ENCODE data around the gene NSG1. TPM values are rescaled to one million over a fixed set of nuclear protein-coding genes. Genes with fewer than 3 reads are reported as not detected.
"Not testable (repeated sequence)": the region's sequence is repeated elsewhere in the genome, so short reads cannot be mapped to it uniquely, and the experiment has no call there.

NSG1 gene, protein sequence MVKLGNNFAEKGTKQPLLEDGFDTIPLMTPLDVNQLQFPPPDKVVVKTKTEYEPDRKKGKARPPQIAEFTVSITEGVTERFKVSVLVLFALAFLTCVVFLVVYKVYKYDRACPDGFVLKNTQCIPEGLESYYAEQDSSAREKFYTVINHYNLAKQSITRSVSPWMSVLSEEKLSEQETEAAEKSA
- total RNA-seq = 10 to 100 TPM; 66.3 to 68.0 TPM
- 10 to 100 TPM; 28.1 to 66.1 (median 30.1) TPM for polyA plus RNA-seq
- 3.2 to 44.9 (median 23.1) reads per million in 6 experiments for total RNA-seq

DNA sequence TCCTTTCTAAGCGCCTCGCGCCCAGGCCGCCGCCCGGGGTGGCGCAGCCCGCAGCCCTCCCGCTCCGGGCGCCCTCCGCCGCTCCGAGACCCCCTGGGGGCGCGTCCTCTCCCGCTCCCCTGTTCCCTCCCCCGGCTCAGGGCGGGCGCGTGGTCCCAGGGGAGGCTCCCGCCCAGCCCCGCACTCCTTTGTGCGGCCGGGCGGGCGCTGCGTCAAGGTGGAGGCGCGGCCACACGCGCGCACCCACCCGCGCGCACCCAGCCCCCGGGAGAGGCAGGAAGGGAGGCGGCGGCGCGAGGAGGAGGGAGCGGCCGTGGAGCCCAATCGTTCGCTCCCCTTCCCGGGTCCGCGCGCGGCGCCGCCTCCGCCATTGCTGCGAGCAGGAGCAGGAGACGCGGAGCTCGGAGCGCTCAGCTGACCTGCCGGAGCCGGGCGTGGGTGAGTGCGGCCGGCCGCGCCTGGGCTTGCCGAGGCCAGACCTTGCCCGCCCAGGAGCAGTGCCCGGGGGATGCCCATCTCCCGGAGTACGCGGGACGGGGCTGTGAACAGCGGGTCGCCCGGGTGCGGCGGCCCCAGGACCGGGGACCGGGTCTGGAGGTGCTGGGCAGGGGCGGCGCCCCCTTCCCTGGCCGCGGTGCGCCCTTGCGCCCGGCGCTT, at the start of gene NSG1:
Gene NSG1 (plus strand): TSS at position 367 of the 657 bp plus-strand sequence. CDS start 528 bp downstream, outside the sequence.
- peaks cover 13 to 35% (median 20%) of the 10 kb centered on the region in 4 donors for H3K4me1 Mint-ChIP-seq
- peaks cover 0 to 33% (median 0%) of the 10 kb centered on the region in 5 donors for H3K27me3 Mint-ChIP-seq
- peak; percentile 62 to 70 for ATAC-seq
- H3K4me3 Mint-ChIP-seq = peak within 1 kb of the TSS; percentile 87 to 97 (median 92)
- H3K27ac Mint-ChIP-seq = peak within 1 kb of the TSS; percentile 52 to 92 (median 82)
- H3K9me3 Mint-ChIP-seq = peaks cover 0 to 2% (median 0%) of the 10 kb centered on the region in 9 donors
- POLR2A ChIA-PET = interaction anchor here (0.6 to 3.1 kb wide), 17 partner anchors 10 to 158 kb away, joined by 3 to 31 read pairs (median 3); partner anchors contain the start of genes STX18 and TMEM128
- peaks cover 0 to 10% (median 0%) of the 10 kb centered on the region in 3 donors for H3K36me3 Mint-ChIP-seq
- DNase-seq = peak; percentile 8 to 74 (median 55)

DNA sequence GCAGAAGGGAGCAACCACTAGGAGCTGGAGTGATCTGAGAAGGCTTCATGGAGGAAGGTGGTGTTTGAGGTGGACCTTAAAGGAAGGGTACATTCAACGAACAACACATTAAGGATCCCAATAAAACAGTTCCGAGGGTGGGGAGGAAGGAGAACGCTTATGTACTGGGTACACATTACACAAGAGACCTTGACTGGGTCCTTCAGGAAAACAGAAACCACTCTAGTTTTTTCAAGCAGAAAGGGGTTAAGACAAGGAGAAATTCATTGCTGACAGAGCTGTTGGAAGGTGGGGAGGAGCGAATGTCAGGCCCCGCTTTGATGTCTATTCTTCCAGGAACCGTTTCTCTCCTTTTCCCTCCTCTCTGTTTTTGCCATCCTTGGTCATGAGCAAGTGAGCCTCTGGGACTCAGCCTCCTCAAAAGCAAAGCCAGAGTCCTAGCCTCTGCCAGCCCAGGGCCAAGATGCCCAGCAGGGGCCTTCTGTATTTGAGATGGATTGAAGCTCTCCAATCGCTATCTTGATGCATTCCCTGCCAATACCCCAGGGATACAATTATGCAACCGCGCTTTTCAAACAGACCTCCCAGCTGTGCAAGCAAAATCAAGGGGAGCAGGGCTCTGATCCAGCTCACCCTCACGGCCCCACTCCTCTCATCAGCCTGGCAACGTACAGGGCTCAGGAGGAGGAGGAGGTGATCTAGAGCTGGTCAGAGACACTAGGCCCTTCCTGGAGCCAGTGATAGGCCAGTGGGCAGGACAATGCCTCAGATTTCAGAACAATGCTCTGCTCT, 48.5 kb upstream of the NSG1 start:
- Mint-ChIP-seq H3K36me3 (no peaks in the 10 kb centered on the region), H3K4me3 (no peak overlapping the region), H3K27ac (peak overlapping the region in 5 of 10 donors; percentile 14 to 73 (median 56)), H3K27me3 (peaks cover 0 to 1% (median 0%) of the 10 kb centered on the region in 5 donors), H3K9me3 (no peaks in the 10 kb centered on the region), H3K4me1 (peaks cover 0 to 35% (median 16%) of the 10 kb centered on the region in 4 donors)
- POLR2A ChIA-PET = interaction anchor here (0.6 to 4.5 kb wide), 2 partner anchors 9 to 806 kb away, joined by 3 to 36 read pairs; partner anchors contain the start of gene LRPAP1
- no peak for DNase-seq
- ATAC-seq = no peak

DNA sequence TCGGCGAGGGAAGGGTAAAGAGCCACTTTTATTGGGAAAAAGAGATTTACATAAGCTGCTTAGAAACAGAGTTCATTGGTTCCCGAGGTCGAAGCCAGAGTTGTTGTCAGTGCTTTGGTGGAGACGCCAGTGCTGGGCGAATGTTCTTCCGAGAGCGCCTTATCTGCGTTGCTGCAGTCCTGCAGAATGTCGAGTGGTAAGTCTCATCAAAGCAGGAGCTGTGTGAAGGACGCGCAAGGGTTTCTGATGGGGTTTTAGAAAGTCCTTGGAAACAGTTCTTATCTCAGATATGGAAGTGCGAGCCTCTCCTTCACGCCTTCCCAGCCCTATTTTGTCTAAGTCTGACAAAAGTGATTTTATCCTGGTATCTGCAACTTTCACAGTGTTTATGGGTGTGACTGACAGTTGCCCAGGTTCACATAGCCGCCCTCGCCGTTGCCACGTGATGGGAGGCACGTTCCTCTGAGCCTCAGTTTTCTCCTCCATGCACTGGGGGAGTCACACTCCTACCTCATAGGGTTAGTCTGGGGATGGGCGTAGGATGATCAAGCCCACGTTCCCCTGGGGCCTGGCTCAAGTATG, 47.3 kb upstream of the NSG1 start:
- ATAC-seq (no peak), DNase-seq (no peak)
- peak overlapping the region in 3 of 10 donors; percentile 4 to 47 (median 14) for H3K27ac Mint-ChIP-seq
- H3K36me3 Mint-ChIP-seq = no peaks in the 10 kb centered on the region
- H3K9me3 Mint-ChIP-seq = no peaks in the 10 kb centered on the region
- peaks cover 0 to 39% (median 20%) of the 10 kb centered on the region in 4 donors for H3K4me1 Mint-ChIP-seq
- POLR2A ChIA-PET = interaction anchor here (4.5 kb wide), 1 partner anchor 8 kb away, joined by 36 read pairs; no protein-coding TSS in a partner anchor
- peaks cover 0 to 1% (median 0%) of the 10 kb centered on the region in 5 donors for H3K27me3 Mint-ChIP-seq
- H3K4me3 Mint-ChIP-seq = no peak overlapping the region

DNA sequence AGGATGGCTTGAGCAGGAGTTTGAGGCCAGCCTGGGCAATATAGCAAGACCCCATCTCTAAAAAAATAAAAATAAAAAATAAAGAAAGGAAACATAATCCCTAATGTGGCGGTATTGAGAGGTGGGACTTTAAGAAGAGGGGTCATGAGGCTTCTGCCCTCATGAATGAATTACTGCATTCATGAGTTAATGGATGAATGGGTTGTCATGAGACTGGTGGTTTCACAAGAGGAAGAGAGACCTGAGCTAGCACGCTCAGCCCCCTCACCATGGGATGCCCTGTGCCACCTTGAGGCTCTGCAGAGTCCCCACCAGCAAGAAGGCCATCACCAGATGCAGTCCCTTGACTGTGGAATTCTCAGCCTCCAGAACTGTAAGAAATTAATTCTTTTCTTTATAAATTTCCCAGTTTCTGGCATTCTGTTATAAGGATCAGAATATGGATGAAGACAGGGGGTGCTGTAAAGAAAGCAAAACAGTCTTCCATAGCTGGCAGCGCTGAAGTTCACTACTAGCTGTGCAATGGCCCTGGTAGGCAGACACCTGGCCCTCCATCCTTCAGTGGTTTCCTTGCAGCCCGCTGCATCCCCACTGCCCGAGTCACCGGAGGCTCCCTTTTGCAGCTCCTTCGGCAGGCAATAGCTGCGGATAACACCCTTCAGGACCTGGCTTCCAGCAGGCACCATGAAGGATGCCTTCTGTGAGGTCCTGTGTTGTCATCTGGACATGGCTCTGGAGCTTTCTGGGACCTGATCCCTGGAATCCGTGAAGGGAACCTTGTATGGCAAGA, 44.8 kb upstream of the NSG1 start:
- POLR2A ChIA-PET = no interaction called here
- Mint-ChIP-seq H3K9me3 (no peaks in the 10 kb centered on the region), H3K27me3 (no peaks in the 10 kb centered on the region), H3K27ac (peak overlapping the region in 6 of 10 donors; percentile 0 to 79 (median 60)), H3K4me3 (peak overlapping the region in 2 of 10 donors; percentile 2 to 8), H3K4me1 (peaks cover 8 to 44% (median 25%) of the 10 kb centered on the region in 4 donors), H3K36me3 (peaks cover 0 to 2% (median 0%) of the 10 kb centered on the region in 3 donors)
- DNase-seq (no peak), ATAC-seq (no peak)

DNA sequence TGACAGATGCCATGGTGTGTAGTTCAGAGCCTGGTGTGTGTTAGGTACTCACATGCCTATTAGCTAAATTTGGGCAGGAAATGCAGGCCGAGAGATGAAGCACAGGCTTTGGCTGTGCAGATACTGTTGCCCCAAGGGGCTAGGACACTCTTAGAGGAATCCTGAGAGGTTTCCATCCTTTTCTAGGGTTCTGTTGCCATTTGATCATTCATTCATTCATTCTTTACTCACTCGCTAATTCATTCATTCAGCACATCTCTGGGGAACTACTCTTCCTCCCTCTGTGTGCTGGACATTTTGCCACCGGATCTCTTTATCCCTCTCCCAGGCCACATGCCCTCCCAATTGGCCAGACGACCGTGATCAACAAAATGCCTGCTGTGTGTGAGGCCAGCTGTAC, 43.9 kb upstream of the NSG1 start:
- POLR2A ChIA-PET = interaction anchor here (0.6 to 0.9 kb wide), 2 partner anchors 15 to 75 kb away, joined by 3 to 4 read pairs; no protein-coding TSS in a partner anchor
- Mint-ChIP-seq H3K9me3 (no peaks in the 10 kb centered on the region), H3K4me3 (no peak overlapping the region), H3K4me1 (peaks cover 18 to 52% (median 32%) of the 10 kb centered on the region in 4 donors), H3K27ac (peak overlapping the region in 7 of 10 donors; percentile 12 to 79 (median 60)), H3K27me3 (no peaks in the 10 kb centered on the region), H3K36me3 (peaks cover 0 to 8% (median 0%) of the 10 kb centered on the region in 3 donors)
- no peak for DNase-seq
- no peak for ATAC-seq

DNA sequence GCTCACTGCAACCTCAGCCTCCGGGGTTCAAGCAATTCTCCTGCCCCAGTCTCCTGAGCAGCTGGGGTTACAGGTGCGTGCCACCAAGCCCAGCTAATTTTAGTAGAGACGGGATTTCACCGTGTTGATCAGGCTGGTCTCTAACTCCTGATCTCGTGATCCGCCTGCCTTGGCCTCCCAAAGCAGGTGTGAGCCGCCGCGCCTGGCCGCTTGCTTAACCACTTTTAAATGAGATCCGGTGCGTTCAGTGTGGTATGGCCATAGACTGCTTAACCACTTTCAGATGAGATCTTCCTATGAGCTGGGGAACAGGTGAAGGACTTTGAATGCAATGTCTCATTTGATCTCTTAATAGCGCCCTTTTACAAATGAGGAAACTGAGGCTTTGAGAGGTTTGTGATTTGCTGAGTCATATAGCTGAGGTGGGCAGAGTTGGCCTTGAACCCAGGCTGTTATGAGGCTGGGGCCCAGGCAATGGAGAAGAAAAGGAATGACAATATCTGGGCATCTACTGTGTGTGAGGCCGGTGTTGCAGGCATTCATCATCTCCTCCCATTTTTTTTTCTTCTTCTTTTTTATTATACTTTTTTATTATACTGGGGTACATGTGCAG, 41.9 kb upstream of the NSG1 start:
- DNase-seq = no peak
- no peak for ATAC-seq
- Mint-ChIP-seq H3K27ac (peak overlapping the region in 8 of 10 donors; percentile 34 to 83 (median 63)), H3K36me3 (peaks cover 0 to 22% (median 0%) of the 10 kb centered on the region in 3 donors), H3K27me3 (no peaks in the 10 kb centered on the region), H3K9me3 (peaks cover 0 to 17% (median 5%) of the 10 kb centered on the region in 9 donors), H3K4me3 (peak overlapping the region in 1 of 10 donors; percentile 3), H3K4me1 (peaks cover 29 to 68% (median 46%) of the 10 kb centered on the region in 4 donors)
- POLR2A ChIA-PET = no interaction called here

DNA sequence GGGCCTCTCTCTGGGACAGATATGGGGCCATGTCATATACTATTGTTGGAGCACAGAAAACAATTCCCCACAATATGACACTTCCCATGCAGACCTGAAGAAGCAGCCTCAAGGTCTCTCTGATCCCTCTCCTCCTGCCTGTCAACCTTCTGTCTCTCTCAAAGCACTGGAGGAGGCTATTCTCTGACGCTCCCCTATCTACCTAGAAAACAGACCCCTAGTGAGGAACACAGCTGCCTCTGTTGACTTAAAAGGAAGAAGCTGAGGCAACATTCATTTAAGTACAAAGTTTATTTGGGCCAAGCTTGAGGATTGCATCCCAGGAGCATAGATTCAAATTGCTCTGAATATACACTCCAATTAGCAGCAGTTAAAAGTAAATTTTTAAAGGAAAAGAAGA, 39.3 kb upstream of the NSG1 start:
- ATAC-seq = no peak

DNA sequence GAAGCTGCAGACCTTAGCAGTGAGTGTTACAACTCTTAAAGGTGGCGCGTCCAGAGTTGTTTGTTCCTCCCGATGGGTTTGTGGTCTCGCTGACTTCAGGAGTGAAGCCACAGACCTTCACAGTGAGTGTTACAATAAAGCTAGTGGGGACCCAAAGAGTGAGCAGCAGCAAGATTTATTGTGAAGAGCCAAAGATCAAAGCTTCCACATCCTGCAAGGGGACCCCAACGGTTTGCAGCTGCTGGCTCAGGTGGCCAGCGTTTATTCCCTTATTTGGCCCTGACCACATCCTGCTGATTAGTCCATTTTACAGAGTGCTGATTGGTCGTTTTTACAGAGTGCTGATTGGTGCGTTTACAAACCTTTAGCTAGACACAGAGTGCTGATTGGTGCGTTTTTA, 38.3 kb upstream of the NSG1 start:
- not testable (repeated sequence) for H3K27me3 Mint-ChIP-seq
- peaks cover 0 to 29% (median 3%) of the 10 kb centered on the region in 3 donors for H3K36me3 Mint-ChIP-seq
- DNase-seq = peak; percentile 21 to 92 (median 62)
- peak; percentile 93 to 94 for ATAC-seq
- H3K4me1 Mint-ChIP-seq = peaks cover 25 to 53% (median 41%) of the 10 kb centered on the region in 4 donors
- peak overlapping the region; percentile 38 to 82 (median 72) for H3K4me3 Mint-ChIP-seq
- POLR2A ChIA-PET = interaction anchor here (0.5 to 4.2 kb wide), 17 partner anchors 10 to 892 kb away, joined by 3 to 36 read pairs (median 4); partner anchors contain the start of genes LYAR, NSG1, TMEM128 and ZBTB49
- H3K9me3 Mint-ChIP-seq = peaks cover 0 to 29% (median 8%) of the 10 kb centered on the region in 9 donors
- H3K27ac Mint-ChIP-seq = peak overlapping the region; percentile 91 to 99 (median 94)

More for the DNA sequence above, 39.3 kb upstream of the NSG1 start:
- peak overlapping the region in 9 of 10 donors; percentile 1 to 82 (median 60) for H3K4me3 Mint-ChIP-seq
- POLR2A ChIA-PET = interaction anchor here (1.2 to 4.2 kb wide), 3 partner anchors 9 to 40 kb away, joined by 3 to 36 read pairs (median 4); no protein-coding TSS in a partner anchor
- H3K36me3 Mint-ChIP-seq = peaks cover 0 to 25% (median 0%) of the 10 kb centered on the region in 3 donors
- no peaks in the 10 kb centered on the region for H3K27me3 Mint-ChIP-seq
- peaks cover 0 to 22% (median 7%) of the 10 kb centered on the region in 9 donors for H3K9me3 Mint-ChIP-seq
- H3K27ac Mint-ChIP-seq = peak overlapping the region; percentile 59 to 99 (median 94)
- peaks cover 27 to 63% (median 45%) of the 10 kb centered on the region in 4 donors for H3K4me1 Mint-ChIP-seq
- DNase-seq = peak in 2 of 10 donors; percentile 3 to 10

DNA sequence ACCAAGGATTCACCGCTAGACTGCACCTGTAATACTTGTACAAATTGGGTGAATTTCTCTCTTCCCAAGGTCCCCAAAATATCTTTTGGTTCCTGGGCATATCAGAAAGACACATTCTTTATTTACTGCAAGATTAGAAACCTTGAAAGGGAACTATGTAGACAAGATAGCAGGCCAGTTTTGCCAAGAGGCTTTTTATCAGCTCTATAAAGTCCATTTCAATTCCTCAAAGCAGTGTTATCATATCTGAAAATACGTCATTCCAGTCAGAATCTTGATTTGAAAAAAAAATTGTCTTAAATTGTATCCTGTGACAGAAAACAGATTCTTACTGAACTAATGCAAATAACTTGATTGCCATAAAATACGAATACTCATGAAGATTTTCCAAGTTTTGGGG, 37.0 kb upstream of the NSG1 start:
- Mint-ChIP-seq H3K4me1 (peaks cover 22 to 45% (median 36%) of the 10 kb centered on the region in 4 donors), H3K4me3 (no peak overlapping the region), H3K9me3 (peaks cover 0 to 29% (median 8%) of the 10 kb centered on the region in 9 donors), H3K27ac (peak overlapping the region in 1 of 10 donors; percentile 85), H3K27me3 (no peaks in the 10 kb centered on the region), H3K36me3 (peaks cover 0 to 29% (median 3%) of the 10 kb centered on the region in 3 donors)
- ATAC-seq (no peak), DNase-seq (no peak)
- POLR2A ChIA-PET = interaction anchor here (1.3 to 2.4 kb wide), 3 partner anchors 9 to 60 kb away, joined by 5 to 31 read pairs (median 6); partner anchors contain the start of genes LYAR, NSG1 and ZBTB49

DNA sequence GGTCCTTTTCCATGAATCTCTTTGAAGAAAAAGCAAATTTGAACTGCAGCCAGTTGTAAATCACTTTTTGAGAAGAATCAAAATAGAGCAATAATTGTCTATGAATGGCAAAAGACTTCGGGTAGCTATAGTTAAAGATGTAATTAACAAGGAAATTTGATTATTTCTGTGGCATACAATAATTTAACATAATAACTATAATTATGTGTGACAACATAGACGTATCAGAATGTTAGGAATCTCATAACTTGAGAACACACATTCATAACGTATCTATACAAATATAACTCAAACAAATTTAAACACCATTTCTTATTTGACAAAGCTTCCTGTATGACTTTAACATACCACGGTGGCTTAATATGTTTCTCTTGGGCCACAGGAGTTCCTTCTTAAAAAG, 36.0 kb upstream of the NSG1 start:
- no peaks in the 10 kb centered on the region for H3K27me3 Mint-ChIP-seq
- POLR2A ChIA-PET = no interaction called here
- H3K27ac Mint-ChIP-seq = no peak overlapping the region
- H3K4me1 Mint-ChIP-seq = peaks cover 20 to 41% (median 31%) of the 10 kb centered on the region in 4 donors
- peak overlapping the region in 1 of 10 donors; percentile 4 for H3K4me3 Mint-ChIP-seq
- peaks cover 0 to 29% (median 8%) of the 10 kb centered on the region in 9 donors for H3K9me3 Mint-ChIP-seq
- ATAC-seq (no peak), DNase-seq (no peak)
- H3K36me3 Mint-ChIP-seq = peaks cover 0 to 29% (median 3%) of the 10 kb centered on the region in 3 donors

All from naive thymus-derived CD8-positive, alpha-beta T cell (primary cell).